Measurements from ENCODE around the gene SIGLEC10. TPM values are rescaled to one million over a fixed set of nuclear protein-coding genes. Genes with fewer than 3 reads are reported as not detected.

The SIGLEC10 gene
- total and polyA plus RNA-seq, 3 experiments from 2014 or later, result 1.1 to 2.9 (median 2.4) TPM

DNA sequence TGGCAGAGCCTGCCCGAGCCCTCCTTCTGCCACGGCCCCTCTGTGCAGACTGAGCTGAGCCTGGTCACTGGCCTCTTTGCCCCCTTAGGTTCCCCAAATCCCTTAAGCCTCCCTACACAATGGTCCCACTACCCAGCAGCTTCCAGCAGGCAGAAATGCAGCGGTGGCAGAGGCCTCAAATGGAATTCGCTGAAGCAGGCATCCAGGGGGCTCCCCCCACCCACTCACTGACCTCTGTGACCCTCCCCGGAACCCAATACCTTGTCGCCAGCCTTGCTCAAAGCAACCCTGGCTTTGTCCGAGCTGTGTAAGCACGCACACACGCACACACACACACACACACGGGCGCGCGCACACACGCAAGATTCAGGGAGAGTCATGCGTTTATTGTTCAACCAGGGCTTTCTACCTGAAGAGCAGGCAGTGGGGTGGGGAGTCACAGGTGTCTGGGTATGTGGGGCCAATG, 29.5 kb downstream of the SIGLEC10 start, which contains the start of gene LIM2:
LIM2 (minus strand) TSS at position 51 of the 466 bp plus-strand sequence. CDS start 531 bp downstream, outside the sequence.
- H3K4me3 Mint-ChIP-seq, result peak within 1 kb of the TSS; percentile 60 to 90 (median 81)
- CTCF ChIA-PET, result interaction anchor here (1.0 to 1.8 kb wide), 3 partner anchors 10 to 20 kb away, joined by 3 to 5 read pairs (median 3); no protein-coding TSS in a partner anchor
- Histone ChIP-seq H3K36me3 (ENCODE audit: insufficient read depth, low read length) (no peaks in the 10 kb centered on the region), H3K9me3 (ENCODE audit: low read length) (no peaks in the 10 kb centered on the region), H3K27me3 (ENCODE audit: insufficient read depth, low read length, poor library complexity, severe bottlenecking) (no peaks in the 10 kb centered on the region), H3K4me1 (ENCODE audit: insufficient read depth, low read length) (peaks cover 11% of the 10 kb centered on the region), H3K27ac (ENCODE audit: low read depth, low read length) (peak within 1 kb of the TSS; percentile 38), H3K4me3 (ENCODE audit: low read length) (peak within 1 kb of the TSS; percentile 27)
- H3K27ac Mint-ChIP-seq, result peak within 1 kb of the TSS; percentile 43 to 97 (median 88)
- no peaks in the 10 kb centered on the region for H3K9me3 Mint-ChIP-seq
- POLR2A ChIA-PET, result no interaction called here
- no peak for DNase-seq
- no peaks in the 10 kb centered on the region for H3K27me3 Mint-ChIP-seq
- H3K4me1 Mint-ChIP-seq, result peaks cover 30 to 40% (median 35%) of the 10 kb centered on the region in 3 donors
- no peaks in the 10 kb centered on the region for H3K36me3 Mint-ChIP-seq

DNA sequence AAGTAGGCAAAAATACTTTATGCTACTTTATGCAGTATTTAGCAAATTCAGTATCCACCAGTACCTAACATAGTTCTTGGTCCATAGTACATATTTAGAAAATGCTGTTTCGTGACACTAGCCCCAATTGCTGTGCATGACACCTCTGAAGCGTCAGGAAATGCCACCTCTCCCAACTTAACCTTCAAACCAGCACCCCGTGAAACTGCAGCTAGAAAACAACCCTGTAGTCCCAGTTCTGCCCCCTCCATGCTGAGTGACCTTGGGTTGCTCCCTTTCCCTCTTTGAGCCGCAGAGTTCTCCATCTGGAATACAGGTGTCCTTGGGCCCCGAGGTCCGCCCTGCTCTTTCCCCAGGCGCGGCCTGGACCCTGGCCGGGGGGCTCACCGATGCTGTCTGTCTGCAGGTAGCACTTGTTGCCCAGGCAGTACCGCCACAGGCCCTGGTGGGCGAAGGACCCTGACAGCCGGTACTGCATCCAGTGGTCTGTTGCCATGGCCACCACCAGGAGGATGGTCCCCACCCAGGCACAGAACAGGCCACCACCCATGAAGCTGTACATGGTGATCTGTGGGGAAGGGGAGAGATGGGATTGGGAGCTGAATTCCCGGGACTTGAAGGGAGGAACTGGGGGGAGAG, 30.4 kb downstream of the SIGLEC10 start:
- ChIA-PET POLR2A (no interaction called here), CTCF (interaction anchor here (1.0 to 1.8 kb wide), 4 partner anchors 9 to 21 kb away, joined by 3 to 5 read pairs (median 3); no protein-coding TSS in a partner anchor)
- peak overlapping the region; percentile 60 to 90 (median 81) for H3K4me3 Mint-ChIP-seq
- H3K36me3 ChIP-seq (ENCODE audit: insufficient read depth, low read length), result no peaks in the 10 kb centered on the region
- H3K9me3 ChIP-seq (ENCODE audit: low read length), result no peaks in the 10 kb centered on the region
- H3K9me3 Mint-ChIP-seq, result no peaks in the 10 kb centered on the region
- no peaks in the 10 kb centered on the region for H3K27me3 Mint-ChIP-seq
- H3K27ac ChIP-seq (ENCODE audit: low read depth, low read length), result peak overlapping the region; percentile 38
- no peaks in the 10 kb centered on the region for H3K27me3 ChIP-seq (ENCODE audit: insufficient read depth, low read length, poor library complexity, severe bottlenecking)
- H3K27ac Mint-ChIP-seq, result peak overlapping the region; percentile 17 to 97 (median 88)
- DNase-seq, result peak in 1 of 5 donors; percentile 28
- H3K36me3 Mint-ChIP-seq, result no peaks in the 10 kb centered on the region
- H3K4me1 ChIP-seq (ENCODE audit: insufficient read depth, low read length), result peaks cover 11% of the 10 kb centered on the region
- peaks cover 31 to 40% (median 35%) of the 10 kb centered on the region in 3 donors for H3K4me1 Mint-ChIP-seq
- peak overlapping the region; percentile 27 for H3K4me3 ChIP-seq (ENCODE audit: low read length)

GRCh38 chr19:51382004-51382403, 35.4 kb downstream of the SIGLEC10 start:
- no peaks in the 10 kb centered on the region for H3K27me3 Mint-ChIP-seq
- Histone ChIP-seq H3K4me3 (ENCODE audit: low read length) (no peak overlapping the region), H3K27ac (ENCODE audit: low read depth, low read length) (no peak overlapping the region), H3K4me1 (ENCODE audit: insufficient read depth, low read length) (peaks cover 7% of the 10 kb centered on the region), H3K9me3 (ENCODE audit: low read length) (no peaks in the 10 kb centered on the region), H3K27me3 (ENCODE audit: insufficient read depth, low read length, poor library complexity, severe bottlenecking) (no peaks in the 10 kb centered on the region), H3K36me3 (ENCODE audit: insufficient read depth, low read length) (no peaks in the 10 kb centered on the region)
- H3K4me1 Mint-ChIP-seq, result peaks cover 20 to 40% (median 29%) of the 10 kb centered on the region in 3 donors
- no peak overlapping the region for H3K4me3 Mint-ChIP-seq
- POLR2A ChIA-PET, result interaction anchor here (1.5 kb wide), 1 partner anchor 12 kb away, joined by 3 read pairs; no protein-coding TSS in a partner anchor
- H3K9me3 Mint-ChIP-seq, result peaks cover 0 to 3% (median 0%) of the 10 kb centered on the region in 5 donors
- no peaks in the 10 kb centered on the region for H3K36me3 Mint-ChIP-seq
- CTCF ChIA-PET, result interaction anchor here (0.9 to 1.4 kb wide), 3 partner anchors 10 to 25 kb away, joined by 3 read pairs; partner anchors contain the start of gene CLDND2
- DNase-seq, result no peak
- no peak overlapping the region for H3K27ac Mint-ChIP-seq

- Histone ChIP-seq H3K9me3 (ENCODE audit: low read length) (no peaks in the 10 kb centered on the region), H3K4me1 (ENCODE audit: insufficient read depth, low read length) (peaks cover 15% of the 10 kb centered on the region), H3K36me3 (ENCODE audit: insufficient read depth, low read length) (no peaks in the 10 kb centered on the region), H3K27ac (ENCODE audit: low read depth, low read length) (no peak overlapping the region), H3K27me3 (ENCODE audit: insufficient read depth, low read length, poor library complexity, severe bottlenecking) (no peaks in the 10 kb centered on the region), H3K4me3 (ENCODE audit: low read length) (no peak overlapping the region)
- peak overlapping the region in 5 of 8 donors; percentile 13 to 85 (median 37) for H3K27ac Mint-ChIP-seq
- ChIA-PET CTCF (no interaction called here), POLR2A (interaction anchor here (1.1 to 1.5 kb wide), 2 partner anchors 10 to 14 kb away, joined by 3 read pairs; no protein-coding TSS in a partner anchor)
- H3K36me3 Mint-ChIP-seq, result no peaks in the 10 kb centered on the region
- no peaks in the 10 kb centered on the region for H3K27me3 Mint-ChIP-seq
- peaks cover 0 to 3% (median 0%) of the 10 kb centered on the region in 5 donors for H3K9me3 Mint-ChIP-seq
- peak overlapping the region in 3 of 7 donors; percentile 12 to 47 (median 26) for H3K4me3 Mint-ChIP-seq
- no peak for DNase-seq
- H3K4me1 Mint-ChIP-seq, result peaks cover 32 to 47% (median 40%) of the 10 kb centered on the region in 3 donors
Observed at GRCh38 chr19:51380379-51380778, 37.1 kb downstream of the SIGLEC10 start.

- CTCF ChIA-PET, result interaction anchor here (1.6 kb wide), 1 partner anchor 10 kb away, joined by 5 read pairs; the partner anchor contains the start of gene LIM2
Observed at GRCh38 chr19:51377422-51377821, 40.0 kb downstream of the SIGLEC10 start.

GRCh38 chr19:51375504-51376221, 41.8 kb downstream of the SIGLEC10 start:
- DNase-seq, result peak in 3 of 5 donors; percentile 45 to 66 (median 50)
- Mint-ChIP-seq H3K4me3 (peak overlapping the region; percentile 55 to 88 (median 78)), H3K27ac (peak overlapping the region; percentile 84 to 100 (median 94)), H3K9me3 (no peaks in the 10 kb centered on the region), H3K27me3 (peaks cover 0 to under 1% of the 10 kb centered on the region in 2 donors), H3K4me1 (peaks cover 66 to 82% (median 81%) of the 10 kb centered on the region in 3 donors), H3K36me3 (peaks cover 0 to 12% (median 3%) of the 10 kb centered on the region in 3 donors)
- no peak overlapping the region for H3K27ac ChIP-seq (ENCODE audit: low read depth, low read length)
- no peak overlapping the region for H3K4me3 ChIP-seq (ENCODE audit: low read length)
- no peaks in the 10 kb centered on the region for H3K27me3 ChIP-seq (ENCODE audit: insufficient read depth, low read length, poor library complexity, severe bottlenecking)
- H3K9me3 ChIP-seq (ENCODE audit: low read length), result no peaks in the 10 kb centered on the region
- no peaks in the 10 kb centered on the region for H3K36me3 ChIP-seq (ENCODE audit: insufficient read depth, low read length)
- CTCF ChIA-PET, result interaction anchor here (0.9 kb wide), 1 partner anchor 46 kb away, joined by 3 read pairs; no protein-coding TSS in a partner anchor
- H3K4me1 ChIP-seq (ENCODE audit: insufficient read depth, low read length), result peaks cover 51% of the 10 kb centered on the region
- POLR2A ChIA-PET, result no interaction called here

More at GRCh38 chr19:51377422-51377821, 40.0 kb downstream of the SIGLEC10 start:
- H3K27ac Mint-ChIP-seq, result peak overlapping the region in 1 of 8 donors; percentile 17
- no peaks in the 10 kb centered on the region for H3K27me3 Mint-ChIP-seq
- no peak overlapping the region for H3K4me3 ChIP-seq (ENCODE audit: low read length)
- no peak overlapping the region for H3K27ac ChIP-seq (ENCODE audit: low read depth, low read length)
- no peak overlapping the region for H3K4me3 Mint-ChIP-seq
- no peaks in the 10 kb centered on the region for H3K27me3 ChIP-seq (ENCODE audit: insufficient read depth, low read length, poor library complexity, severe bottlenecking)
- H3K9me3 Mint-ChIP-seq, result peaks cover 0 to 3% (median 0%) of the 10 kb centered on the region in 5 donors
- H3K36me3 Mint-ChIP-seq, result peaks cover 0 to 1% (median 0%) of the 10 kb centered on the region in 3 donors
- no peak for DNase-seq
- no peaks in the 10 kb centered on the region for H3K9me3 ChIP-seq (ENCODE audit: low read length)
- POLR2A ChIA-PET, result interaction anchor here (0.6 to 1.2 kb wide), 3 partner anchors 9 to 17 kb away, joined by 4 to 7 read pairs (median 5); no protein-coding TSS in a partner anchor
- H3K4me1 Mint-ChIP-seq, result peaks cover 55 to 73% (median 66%) of the 10 kb centered on the region in 3 donors
- H3K36me3 ChIP-seq (ENCODE audit: insufficient read depth, low read length), result no peaks in the 10 kb centered on the region
- peaks cover 44% of the 10 kb centered on the region for H3K4me1 ChIP-seq (ENCODE audit: insufficient read depth, low read length)

- peak within 1 kb of the TSS; percentile 54 for H3K4me3 ChIP-seq (ENCODE audit: low read length)
- H3K4me1 Mint-ChIP-seq, result peaks cover 69 to 90% (median 80%) of the 10 kb centered on the region in 3 donors
- peaks cover 0 to 3% of the 10 kb centered on the region in 2 donors for H3K27me3 Mint-ChIP-seq
- H3K27me3 ChIP-seq (ENCODE audit: insufficient read depth, low read length, poor library complexity, severe bottlenecking), result no peaks in the 10 kb centered on the region
- H3K27ac ChIP-seq (ENCODE audit: low read depth, low read length), result peak within 1 kb of the TSS; percentile 76
- POLR2A ChIA-PET, result interaction anchor here (1.3 to 2.3 kb wide), 3 partner anchors 22 to 69 kb away, joined by 5 to 17 read pairs (median 5); no protein-coding TSS in a partner anchor
- H3K27ac Mint-ChIP-seq, result peak within 1 kb of the TSS; percentile 90 to 100 (median 98)
- peak within 1 kb of the TSS; percentile 83 to 99 (median 95) for H3K4me3 Mint-ChIP-seq
- H3K36me3 Mint-ChIP-seq, result peaks cover 0 to 12% (median 3%) of the 10 kb centered on the region in 3 donors
- peak; percentile 47 to 93 (median 69) for DNase-seq
- no peaks in the 10 kb centered on the region for H3K36me3 ChIP-seq (ENCODE audit: insufficient read depth, low read length)
- CTCF ChIA-PET, result interaction anchor here (1.1 to 1.9 kb wide), 5 partner anchors 21 to 67 kb away, joined by 3 to 6 read pairs (median 4); no protein-coding TSS in a partner anchor
- H3K9me3 ChIP-seq (ENCODE audit: low read length), result no peaks in the 10 kb centered on the region
- H3K4me1 ChIP-seq (ENCODE audit: insufficient read depth, low read length), result peaks cover 63% of the 10 kb centered on the region
- H3K9me3 Mint-ChIP-seq, result no peaks in the 10 kb centered on the region
Observed at GRCh38 chr19:51372649-51373504, 44.6 kb downstream of the SIGLEC10 start, which contains the start of gene NKG7. NKG7 (minus strand) TSS chr19:51372654; CDS start chr19:51372535, 119 bp downstream.

Measured in CD8-positive, alpha-beta memory T cell (primary cell).